HG03103 (cell line): ENCODE measurements around the gene SLC2A1.

Experiments
- ATAC-seq: cut with Tn5 transposase; IDR thresholded peaks from one replicate; pipeline ENCODE4 v1.9.1; 2021; ENCODE audit warnings: low read depth; ENCODE audit not compliant: unreplicated experiment

The SLC2A1 gene

GRCh38 chr1:42958488-42959319, at the start of gene SLC2A1:
TSS of gene SLC2A1 (minus strand) at chr1:42958868. CDS start at chr1:42958651, 217 bp downstream.
- ATAC-seq, result peak; percentile 70

- ATAC-seq, result no peak
Measured at GRCh38 chr1:43007377-43008114, 48.9 kb upstream of the SLC2A1 start.

- no peak for ATAC-seq
Measured at GRCh38 chr1:43005460-43006361, 47.0 kb upstream of the SLC2A1 start.

- ATAC-seq, result no peak
Measured at GRCh38 chr1:43004587-43005459, 46.2 kb upstream of the SLC2A1 start.

GRCh38 chr1:43002766-43003165, 44.1 kb upstream of the SLC2A1 start:
- no peak for ATAC-seq

GRCh38 chr1:43002116-43002515, 43.4 kb upstream of the SLC2A1 start:
- no peak for ATAC-seq

GRCh38 chr1:43001434-43001833, 42.8 kb upstream of the SLC2A1 start:
- no peak for ATAC-seq

GRCh38 chr1:43000271-43000670, 41.6 kb upstream of the SLC2A1 start:
- no peak for ATAC-seq

GRCh38 chr1:42999308-42999707, 40.6 kb upstream of the SLC2A1 start:
- no peak for ATAC-seq

- ATAC-seq, result no peak
Measured at GRCh38 chr1:42998386-42998785, 39.7 kb upstream of the SLC2A1 start.

- ATAC-seq, result no peak
Measured at GRCh38 chr1:42996384-42996970, 37.8 kb upstream of the SLC2A1 start.

GRCh38 chr1:42993502-42994136, 35.0 kb upstream of the SLC2A1 start:
- no peak for ATAC-seq

- no peak for ATAC-seq
Measured at GRCh38 chr1:42992054-42992571, 33.4 kb upstream of the SLC2A1 start.

- ATAC-seq, result no peak
Measured at GRCh38 chr1:42990757-42991346, 32.2 kb upstream of the SLC2A1 start.

GRCh38 chr1:42983693-42984092, 25.0 kb upstream of the SLC2A1 start:
- no peak for ATAC-seq

- ATAC-seq, result no peak
Measured at GRCh38 chr1:42983253-42983652, 24.6 kb upstream of the SLC2A1 start.

- ATAC-seq, result no peak
Measured at GRCh38 chr1:42982641-42983040, 24.0 kb upstream of the SLC2A1 start.

- ATAC-seq, result no peak
Measured at GRCh38 chr1:42981871-42982270, 23.2 kb upstream of the SLC2A1 start.
